Gastrocnemius medialis (tissue), 4 donors: ENCODE measurements around the gene ACVRL1. TPM values are rescaled to one million over a fixed set of nuclear protein-coding genes. Genes with fewer than 3 reads are reported as not detected.

Source experiments
- ATAC-seq, 2 donors: fragments of 150-250 bp; one replicate each; pipeline ENCODE4 v1.9.1; 2016
- DNase-seq, 2 donors: peaks; one replicate each; pipeline ENCODE4 v3.0.0-alpha.2; 2019
- H3K27ac ChIP-seq, 4 donors: fragments of 200-600 bp; sonication (generic); 1 replicate in 1 of 4; 2 replicates in 3 of 4; pipeline ENCODE4 v1.5.1; 2016 to 2018; ENCODE audit warnings: mild to moderate bottlenecking in 2 of 4, moderate library complexity in 1 of 4
- H3K27me3 ChIP-seq, 3 donors: fragments of 200-600 bp; sonication (generic) in 2 of 3; 1 replicate in 1 of 3; 2 replicates in 2 of 3; pipeline versions ENCODE4 v1.5.1 to v1.6.0; 2016 to 2019; ENCODE audit warnings: mild to moderate bottlenecking in 1 of 3, moderate library complexity in 1 of 3
- H3K36me3 ChIP-seq, 2 donors: fragments of 200-600 bp; sonication (generic) in 1 of 2; one replicate each; pipeline ENCODE4 v1.5.1; 2017 to 2018
- H3K4me1 ChIP-seq, 2 donors: fragments of 200-600 bp; sonication (generic) in 1 of 2; one replicate each; pipeline ENCODE4 v1.5.1; 2016 to 2017; ENCODE audit warnings: mild to moderate bottlenecking in 2 of 2
- H3K4me3 ChIP-seq, 4 donors: fragments of 200-600 bp; sonication (generic) in 3 of 4; 1 replicate in 1 of 4; 2 replicates in 3 of 4; pipeline ENCODE4 v1.5.1; 2016 to 2019; ENCODE audit warnings: mild to moderate bottlenecking in 2 of 4
- H3K9me3 ChIP-seq, 3 donors: fragments of 200-600 bp; sonication (generic) in 2 of 3; 1 replicate in 1 of 3; 2 replicates in 2 of 3; pipeline ENCODE4 v1.5.1; 2016 to 2019
- POLR2A ChIP-seq, 2 donors: fragments of 450-650 bp; IDR thresholded peaks; one replicate each; pipeline ENCODE4 v1.6.1; 2017; ENCODE audit warnings: antibody characterized with exemption in 2 of 2, mild to moderate bottlenecking in 2 of 2, moderate library complexity in 2 of 2
- in situ Hi-C, 4 donors: fragments of 200-750 bp; cut with MboI; loops; one replicate each; pipeline versions ENCODE4 v1.15.0 to v1.8.0; 2017; ENCODE audit warnings: low sequenced_read_pairs in 4 of 4
- intact Hi-C: fragments of 100-400 bp; cut with DNase I; formaldehyde crosslinking; loops from one replicate; pipeline ENCODE4 v1.15.1; 2023; ENCODE audit warnings: low total_unique reads
- total RNA-seq, 4 donors: library from RNA; depleted of rRNA; stranded (reverse); fragments of >200 nt; gene quantifications; one replicate each; pipeline versions ENCODE4 v1.1.0 to v1.2.3, GENCODE V29; 2016
- TF ChIP-seq, protein P1 (sequence below), 5 experiments: fragments of 450-650 bp in 3 of 5; fragments of 200-600 bp in 2 of 5; sonication (generic) in 2 of 5; IDR thresholded peaks in 4 of 5; conservative IDR thresholded peaks in 1 of 5; 1 replicate in 4 of 5; 2 replicates in 1 of 5; pipeline ENCODE4 v1.5.1; 2016 to 2019; ENCODE audit warnings: antibody characterized with exemption in 5 of 5, mild to moderate bottlenecking in 3 of 5, moderate library complexity in 3 of 5

ACVRL1 gene
- total RNA-seq, 4 donors from 2014 or later = 37.1 to 53.5 (median 43.3) TPM

DNA sequence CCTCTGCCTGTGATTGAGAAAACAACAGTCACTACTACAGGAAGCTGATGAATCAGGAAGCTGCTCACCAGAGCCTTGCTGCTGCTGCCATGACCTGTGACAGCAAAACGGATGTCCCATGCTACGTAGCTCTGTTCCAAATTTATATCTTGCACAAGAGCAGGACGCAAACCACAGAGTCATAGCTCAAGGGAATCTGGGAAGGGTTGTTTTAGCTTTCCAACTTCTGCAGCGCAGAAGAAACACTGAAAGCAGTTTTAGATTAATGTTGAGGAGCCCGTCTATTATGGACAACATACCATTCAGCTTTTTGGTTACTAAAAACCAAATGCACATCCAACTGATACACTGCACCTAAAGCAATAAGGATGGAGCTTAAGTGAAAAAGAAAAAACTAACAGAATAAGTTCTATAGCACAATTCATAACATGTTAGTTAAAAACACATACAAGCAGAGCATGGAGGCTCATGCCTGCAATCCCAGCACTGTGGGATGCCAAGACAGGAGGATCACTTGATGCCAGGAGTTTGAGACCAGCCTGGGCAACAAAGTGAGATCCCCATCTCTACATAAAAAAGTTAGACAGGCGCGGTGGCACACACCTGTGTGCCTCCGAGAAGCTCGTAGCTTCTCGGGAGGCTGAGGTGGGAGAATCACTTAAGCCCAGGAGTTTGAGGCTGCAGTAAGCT lies 21.1 kb upstream of the ACVRL1 start:
- in situ Hi-C loops = no loop called here

DNA sequence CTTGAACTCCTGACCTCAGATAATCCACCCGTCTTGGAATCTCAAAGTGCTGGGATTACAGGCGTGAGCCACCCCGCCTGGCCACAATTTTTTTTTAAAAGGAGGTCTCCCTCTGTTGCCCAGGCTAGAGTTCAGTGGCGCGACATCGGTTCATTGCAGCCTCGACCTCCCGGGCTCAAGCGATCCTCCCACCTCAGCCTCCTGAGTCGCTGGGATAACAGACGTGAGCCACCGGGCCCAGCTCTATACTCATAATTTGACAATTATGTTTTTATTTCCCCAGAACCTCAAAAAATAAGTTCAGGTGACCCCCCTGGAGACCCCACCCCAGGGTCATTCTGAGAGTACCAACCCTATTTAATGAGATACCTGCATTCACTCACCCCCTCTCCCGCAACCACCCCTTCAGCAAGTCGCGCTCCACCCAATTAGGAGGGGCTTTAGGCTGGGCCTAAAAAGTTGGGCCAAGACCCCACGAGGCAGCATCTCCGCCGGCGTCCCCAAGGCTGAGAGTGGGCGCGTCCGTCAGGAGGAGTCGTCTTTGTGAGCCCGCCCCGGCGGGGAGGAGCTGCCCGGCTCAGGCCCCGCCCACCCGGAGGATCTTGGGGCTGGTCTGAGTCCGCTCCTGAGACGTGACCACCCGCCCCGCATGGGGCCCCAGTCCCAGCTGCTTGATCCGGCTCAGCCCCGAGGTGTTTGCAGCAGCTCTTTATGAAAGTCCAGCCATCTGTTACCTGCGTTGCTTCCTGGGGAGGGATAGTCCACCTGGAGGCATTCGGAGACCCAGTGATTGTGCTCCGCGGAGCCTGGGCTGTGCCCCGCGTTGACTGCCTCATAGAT lies 19.6 kb upstream of the ACVRL1 start, which contains the start of gene ANKRD33:
ANKRD33 (plus strand) TSS at position 628 of the 840 bp plus-strand sequence; CDS start at position 712, 84 bp downstream.
- peaks cover 8 to 11% of the 10 kb centered on the region in 2 donors for H3K4me1 ChIP-seq
- TF ChIP-seq POLR2A (IDR thresholded peaks at IDR 0.05) = peak in 1 of 2 donors; percentile 18
- TF ChIP-seq, protein P1, sequence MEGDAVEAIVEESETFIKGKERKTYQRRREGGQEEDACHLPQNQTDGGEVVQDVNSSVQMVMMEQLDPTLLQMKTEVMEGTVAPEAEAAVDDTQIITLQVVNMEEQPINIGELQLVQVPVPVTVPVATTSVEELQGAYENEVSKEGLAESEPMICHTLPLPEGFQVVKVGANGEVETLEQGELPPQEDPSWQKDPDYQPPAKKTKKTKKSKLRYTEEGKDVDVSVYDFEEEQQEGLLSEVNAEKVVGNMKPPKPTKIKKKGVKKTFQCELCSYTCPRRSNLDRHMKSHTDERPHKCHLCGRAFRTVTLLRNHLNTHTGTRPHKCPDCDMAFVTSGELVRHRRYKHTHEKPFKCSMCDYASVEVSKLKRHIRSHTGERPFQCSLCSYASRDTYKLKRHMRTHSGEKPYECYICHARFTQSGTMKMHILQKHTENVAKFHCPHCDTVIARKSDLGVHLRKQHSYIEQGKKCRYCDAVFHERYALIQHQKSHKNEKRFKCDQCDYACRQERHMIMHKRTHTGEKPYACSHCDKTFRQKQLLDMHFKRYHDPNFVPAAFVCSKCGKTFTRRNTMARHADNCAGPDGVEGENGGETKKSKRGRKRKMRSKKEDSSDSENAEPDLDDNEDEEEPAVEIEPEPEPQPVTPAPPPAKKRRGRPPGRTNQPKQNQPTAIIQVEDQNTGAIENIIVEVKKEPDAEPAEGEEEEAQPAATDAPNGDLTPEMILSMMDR (IDR thresholded peaks at IDR 0.05 in 4 of 5, conservative IDR thresholded peaks at IDR 0.05 in 1 of 5) = no peak
- ATAC-seq (no peak), DNase-seq (no peak)
- peaks cover 0 to 6% (median 5%) of the 10 kb centered on the region in 3 donors for H3K27me3 ChIP-seq
- H3K36me3 ChIP-seq = no peaks in the 10 kb centered on the region
- intact Hi-C loops (no loop called here), in situ Hi-C loops (no loop called here)
- H3K27ac ChIP-seq = peak within 1 kb of the TSS in 1 of 4 donors; percentile 69
- H3K4me3 ChIP-seq = no peak within 1 kb of the TSS
- H3K9me3 ChIP-seq = no peaks in the 10 kb centered on the region

More for the DNA sequence above, 21.1 kb upstream of the ACVRL1 start:
- intact Hi-C loops = no loop called here
- TF ChIP-seq, protein P1 (IDR thresholded peaks at IDR 0.05 in 4 of 5, conservative IDR thresholded peaks at IDR 0.05 in 1 of 5) = no peak
- peak in 1 of 2 donors; percentile 52 for TF ChIP-seq POLR2A (IDR thresholded peaks at IDR 0.05)
- H3K4me1 ChIP-seq = peaks cover 8 to 11% of the 10 kb centered on the region in 2 donors
- peaks cover 0 to 6% (median 5%) of the 10 kb centered on the region in 3 donors for H3K27me3 ChIP-seq
- peak overlapping the region; percentile 56 to 72 (median 67) for H3K27ac ChIP-seq
- no peaks in the 10 kb centered on the region for H3K36me3 ChIP-seq
- peak; percentile 96 to 98 for ATAC-seq
- H3K9me3 ChIP-seq = no peaks in the 10 kb centered on the region
- peak; percentile 76 to 83 for DNase-seq
- no peak overlapping the region for H3K4me3 ChIP-seq

DNA sequence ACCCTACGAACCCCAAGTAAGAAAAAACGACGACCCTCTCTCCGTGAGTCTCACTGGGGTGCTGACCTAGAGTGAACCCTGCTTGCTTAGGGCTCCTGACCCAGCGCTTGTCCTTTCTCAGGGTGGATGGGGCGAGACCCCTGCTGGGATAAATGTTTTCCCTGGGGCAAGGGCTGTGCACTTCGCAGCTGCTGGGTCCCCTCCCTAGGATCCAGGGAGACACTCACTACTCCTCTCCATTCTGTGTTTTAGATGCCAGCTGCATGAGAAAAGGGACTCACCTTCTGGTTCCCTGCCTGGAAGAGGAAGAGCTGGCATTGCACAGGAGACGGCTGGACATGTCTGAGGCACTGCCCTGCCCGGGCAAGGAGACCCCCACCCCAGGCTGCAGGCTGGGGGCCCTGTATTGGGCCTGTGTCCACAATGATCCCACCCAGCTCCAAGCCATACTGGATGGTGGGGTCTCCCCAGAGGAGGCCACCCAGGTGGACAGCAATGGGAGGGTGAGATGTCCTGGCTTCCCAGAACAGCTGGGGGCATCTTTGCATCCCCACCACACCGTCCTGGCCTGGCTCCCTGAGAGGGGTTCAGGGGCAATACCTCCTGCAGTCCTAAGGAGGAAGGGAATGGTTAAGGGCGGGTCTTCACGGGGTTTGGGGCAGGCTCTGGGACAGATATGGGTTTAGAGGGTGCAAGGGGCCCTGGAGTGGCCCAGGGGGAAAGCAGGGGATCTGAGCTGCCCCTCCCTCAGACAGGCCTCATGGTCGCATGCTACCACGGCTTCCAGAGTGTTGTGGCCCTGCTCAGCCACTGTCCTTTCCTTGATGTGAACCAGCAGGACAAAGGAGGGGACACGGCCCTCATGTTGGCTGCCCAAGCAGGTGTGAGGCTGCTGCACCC lies 18.7 kb upstream of the ACVRL1 start:
- H3K36me3 ChIP-seq = no peaks in the 10 kb centered on the region
- H3K4me1 ChIP-seq = peaks cover 8 to 11% of the 10 kb centered on the region in 2 donors
- no peak overlapping the region for H3K4me3 ChIP-seq
- in situ Hi-C loops (no loop called here), intact Hi-C loops (no loop called here)
- no peaks in the 10 kb centered on the region for H3K9me3 ChIP-seq
- DNase-seq = no peak
- TF ChIP-seq, protein P1 (IDR thresholded peaks at IDR 0.05 in 4 of 5, conservative IDR thresholded peaks at IDR 0.05 in 1 of 5) = no peak
- no peak for TF ChIP-seq POLR2A (IDR thresholded peaks at IDR 0.05)
- no peak overlapping the region for H3K27ac ChIP-seq
- no peak for ATAC-seq
- peaks cover 0 to 6% (median 5%) of the 10 kb centered on the region in 3 donors for H3K27me3 ChIP-seq
